GM18858 (cell line): ENCODE results near the gene KIF5A.

Source experiments
- ATAC-seq: cut with Tn5 transposase; IDR thresholded peaks from one replicate; pipeline ENCODE4 v1.9.1; 2021; ENCODE audit not compliant: unreplicated experiment

KIF5A gene

GRCh38 chr12:57604992-57605810 lies 55.4 kb downstream of the KIF5A start:
- ATAC-seq = no peak

- ATAC-seq = no peak
Observed at GRCh38 chr12:57605811-57606311, 56.0 kb downstream of the KIF5A start.

- ATAC-seq = no peak
Observed at GRCh38 chr12:57606399-57606798, 56.6 kb downstream of the KIF5A start.

- ATAC-seq = no peak
Observed at GRCh38 chr12:57606821-57607220, 57.0 kb downstream of the KIF5A start.

GRCh38 chr12:57607958-57608663 lies 58.3 kb downstream of the KIF5A start:
- no peak for ATAC-seq

- ATAC-seq = no peak
Observed at GRCh38 chr12:57609101-57609780, 59.4 kb downstream of the KIF5A start.

- no peak for ATAC-seq
Observed at GRCh38 chr12:57609781-57610553, 60.1 kb downstream of the KIF5A start.

GRCh38 chr12:57610554-57611107 lies 60.8 kb downstream of the KIF5A start:
- ATAC-seq = no peak

GRCh38 chr12:57611108-57611826 lies 61.4 kb downstream of the KIF5A start, which contains the start of gene ARHGEF25:
ARHGEF25 (plus strand) TSS chr12:57611435; CDS start chr12:57611895, 460 bp downstream.
- no peak for ATAC-seq

GRCh38 chr12:57611827-57612710 lies 62.2 kb downstream of the KIF5A start:
- ATAC-seq = no peak

- no peak for ATAC-seq
Observed at GRCh38 chr12:57612711-57613426, 63.0 kb downstream of the KIF5A start.

GRCh38 chr12:57613427-57614109 lies 63.7 kb downstream of the KIF5A start:
- ATAC-seq = no peak

- peak; percentile 44 for ATAC-seq
Observed at GRCh38 chr12:57614178-57614947, 64.5 kb downstream of the KIF5A start.

- ATAC-seq = no peak
Observed at GRCh38 chr12:57614948-57615500, 65.2 kb downstream of the KIF5A start.

- ATAC-seq = no peak
Observed at GRCh38 chr12:57615637-57616036, 65.8 kb downstream of the KIF5A start.

GRCh38 chr12:57616383-57617101 lies 66.7 kb downstream of the KIF5A start:
- ATAC-seq = no peak
